Breast epithelium (tissue), 3 donors: Measurements from ENCODE around the gene ARHGAP15.

Source experiments
- POLR2AphosphoS5 ChIP-seq, 3 donors: sonication (generic); formaldehyde crosslinking; IDR thresholded peaks; one replicate each; pipeline ENCODE4 v1.6.1; 2017; ENCODE audit warnings: antibody characterized with exemption in 3 of 3
- TF ChIP-seq, protein P1 (sequence below), 3 donors: fragments of 450-650 bp; IDR thresholded peaks; one replicate each; pipeline ENCODE4 v1.5.1; 2016 to 2017; ENCODE audit warnings: antibody characterized with exemption in 3 of 3, mild to moderate bottlenecking in 3 of 3, moderate library complexity in 3 of 3

DNA sequence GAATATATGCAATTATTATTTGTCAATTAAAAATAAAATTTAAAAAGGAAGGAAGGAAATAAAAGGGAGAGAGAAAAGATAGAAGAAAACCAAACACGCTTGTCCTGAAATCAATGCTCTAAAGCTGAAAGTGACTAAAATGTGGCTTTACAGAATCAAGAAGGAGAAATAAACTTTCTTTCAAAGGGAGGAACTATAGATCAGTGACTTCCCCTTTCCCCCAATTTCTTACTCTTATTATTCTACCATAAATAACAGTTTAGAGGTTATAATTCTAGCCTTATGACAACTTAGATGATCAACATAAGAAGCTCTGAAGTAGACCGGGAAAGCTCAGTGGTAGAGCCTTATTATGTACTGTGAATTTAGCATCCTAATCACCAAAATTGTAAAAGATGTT is 122.5 kb downstream of the ARHGAP15 start:
- TF ChIP-seq, protein P1, sequence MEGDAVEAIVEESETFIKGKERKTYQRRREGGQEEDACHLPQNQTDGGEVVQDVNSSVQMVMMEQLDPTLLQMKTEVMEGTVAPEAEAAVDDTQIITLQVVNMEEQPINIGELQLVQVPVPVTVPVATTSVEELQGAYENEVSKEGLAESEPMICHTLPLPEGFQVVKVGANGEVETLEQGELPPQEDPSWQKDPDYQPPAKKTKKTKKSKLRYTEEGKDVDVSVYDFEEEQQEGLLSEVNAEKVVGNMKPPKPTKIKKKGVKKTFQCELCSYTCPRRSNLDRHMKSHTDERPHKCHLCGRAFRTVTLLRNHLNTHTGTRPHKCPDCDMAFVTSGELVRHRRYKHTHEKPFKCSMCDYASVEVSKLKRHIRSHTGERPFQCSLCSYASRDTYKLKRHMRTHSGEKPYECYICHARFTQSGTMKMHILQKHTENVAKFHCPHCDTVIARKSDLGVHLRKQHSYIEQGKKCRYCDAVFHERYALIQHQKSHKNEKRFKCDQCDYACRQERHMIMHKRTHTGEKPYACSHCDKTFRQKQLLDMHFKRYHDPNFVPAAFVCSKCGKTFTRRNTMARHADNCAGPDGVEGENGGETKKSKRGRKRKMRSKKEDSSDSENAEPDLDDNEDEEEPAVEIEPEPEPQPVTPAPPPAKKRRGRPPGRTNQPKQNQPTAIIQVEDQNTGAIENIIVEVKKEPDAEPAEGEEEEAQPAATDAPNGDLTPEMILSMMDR (IDR thresholded peaks at IDR 0.05), result no peak
- no peak for TF ChIP-seq POLR2AphosphoS5 (IDR thresholded peaks at IDR 0.05)
